HG03095 (cell line): Measurements from ENCODE around the gene FBXW10.
"Not testable (repeated sequence)": the region's sequence is repeated elsewhere in the genome, so short reads cannot be mapped to it uniquely, and the experiment has no call there.

Source experiments
- ATAC-seq: cut with Tn5 transposase; IDR thresholded peaks from one replicate; pipeline ENCODE4 v1.9.1; 2021; ENCODE audit warnings: moderate library complexity; ENCODE audit not compliant: unreplicated experiment

FBXW10 gene

GRCh38 chr17:18743699-18744421 is at the start of gene FBXW10:
FBXW10 (plus strand) TSS chr17:18744054; CDS start chr17:18744245, 191 bp downstream.
- ATAC-seq = not testable (repeated sequence)

GRCh38 chr17:18695143-18695542 is 48.7 kb upstream of the FBXW10 start:
- ATAC-seq = not testable (repeated sequence)

- not testable (repeated sequence) for ATAC-seq
These were observed 45.3 kb upstream of the FBXW10 start for GRCh38 chr17:18698473-18699103.

GRCh38 chr17:18705955-18706354 is 37.9 kb upstream of the FBXW10 start:
- not testable (repeated sequence) for ATAC-seq

- ATAC-seq = not testable (repeated sequence)
These were observed 35.6 kb upstream of the FBXW10 start for GRCh38 chr17:18708215-18708614.

- not testable (repeated sequence) for ATAC-seq
These were observed 31.4 kb upstream of the FBXW10 start for GRCh38 chr17:18712354-18712999.

- not testable (repeated sequence) for ATAC-seq
These were observed 25.0 kb upstream of the FBXW10 start for GRCh38 chr17:18718643-18719427.

GRCh38 chr17:18719428-18720110 is 24.3 kb upstream of the FBXW10 start:
- ATAC-seq = not testable (repeated sequence)

- ATAC-seq = not testable (repeated sequence)
These were observed 21.9 kb upstream of the FBXW10 start for GRCh38 chr17:18721775-18722547.

GRCh38 chr17:18722612-18723011 is 21.2 kb upstream of the FBXW10 start:
- ATAC-seq = not testable (repeated sequence)

GRCh38 chr17:18723509-18723908 is 20.3 kb upstream of the FBXW10 start:
- not testable (repeated sequence) for ATAC-seq

- ATAC-seq = not testable (repeated sequence)
These were observed 11.4 kb upstream of the FBXW10 start for GRCh38 chr17:18732438-18732837.

- ATAC-seq = not testable (repeated sequence)
These were observed 10.5 kb upstream of the FBXW10 start for GRCh38 chr17:18733350-18733749.

GRCh38 chr17:18739616-18740391 is 4.0 kb upstream of the FBXW10 start:
- not testable (repeated sequence) for ATAC-seq

- not testable (repeated sequence) for ATAC-seq
These were observed 2.6 kb upstream of the FBXW10 start for GRCh38 chr17:18741228-18741627.

GRCh38 chr17:18744726-18745125 is 872 bp downstream of the FBXW10 start:
- ATAC-seq = not testable (repeated sequence)

GRCh38 chr17:18746551-18746950 is 2.7 kb downstream of the FBXW10 start:
- not testable (repeated sequence) for ATAC-seq

GRCh38 chr17:18747501-18747900 is 3.6 kb downstream of the FBXW10 start:
- ATAC-seq = not testable (repeated sequence)

GRCh38 chr17:18750242-18750641 is 6.4 kb downstream of the FBXW10 start:
- not testable (repeated sequence) for ATAC-seq
